H1 (cell line): ENCODE measurements around the gene STX12. TPM values are rescaled to one million over a fixed set of nuclear protein-coding genes. Genes with fewer than 3 reads are reported as not detected.

Experiments used
- CTCF ChIA-PET: fragments of 300-600 bp; sonication (Branson Sonifier 250); formaldehyde crosslinking; loops from one replicate; lab custom pipeline; 2021; ENCODE audit not compliant: partially characterized antibody; lab: Charles Lee
- POLR2A ChIA-PET: fragments of 300-600 bp; sonication (Branson Sonifier 250); formaldehyde crosslinking; loops from one replicate; lab custom pipeline; 2021; ENCODE audit warnings: inconsistent platforms; ENCODE audit not compliant: partially characterized antibody; lab: Charles Lee
- DNase-seq, 2 experiments: peaks; one replicate each; pipeline versions ENCODE4 v3.0.0 to v3.0.0-alpha.2; 2010 to 2022; ENCODE audit warnings: low spot score in 2 of 2, low read depth in 1 of 2, mixed read lengths in 1 of 2
- FAIRE-seq: peaks from 2 replicates; lab custom pipeline; 2011; peaks lifted over from hg19 to GRCh38; lab: Jason Lieb, UNC
- H2AFZ ChIP-seq: 2 replicates; pipeline ENCODE4 v1.8.1; 2012; ENCODE audit warnings: low read length, inconsistent platforms
- H2AK5ac ChIP-seq: 2 replicates; pipeline ENCODE4 v1.6.1; 2013; ENCODE audit warnings: low read depth, low read length
- H2BK120ac ChIP-seq: replicated peaks from 2 replicates; pipeline ENCODE3; 2013; ENCODE audit warnings: low read depth, low read length, inconsistent platforms
- H2BK12ac ChIP-seq: 2 replicates; pipeline ENCODE4 v1.6.1; 2013; ENCODE audit warnings: low read depth, low read length
- H2BK15ac ChIP-seq: 2 replicates; pipeline ENCODE4 v1.6.1; 2013; ENCODE audit warnings: low read length
- H2BK20ac ChIP-seq: 2 replicates; pipeline ENCODE4 v1.6.1; 2013; ENCODE audit warnings: low read length
- H2BK5ac ChIP-seq: 2 replicates; pipeline ENCODE4 v1.6.1; 2013; ENCODE audit warnings: low read depth, low read length
- H3K14ac ChIP-seq: 2 replicates; pipeline ENCODE4 v1.6.1; 2013; ENCODE audit warnings: inconsistent platforms; ENCODE audit not compliant: insufficient read length
- H3K18ac ChIP-seq: 2 replicates; pipeline ENCODE4 v1.6.1; 2013; ENCODE audit warnings: low read length; ENCODE audit errors: extremely low read depth
- H3K23ac ChIP-seq: 2 replicates; pipeline ENCODE4 v1.6.1; 2013; ENCODE audit warnings: inconsistent platforms; ENCODE audit not compliant: insufficient read length
- H3K23me2 ChIP-seq: 2 replicates; pipeline ENCODE4 v1.6.1; 2013; ENCODE audit warnings: low read depth, low read length
- H3K27ac ChIP-seq: 2 replicates; pipeline ENCODE4 v1.6.1; 2011; ENCODE audit warnings: low read depth, low read length, inconsistent platforms
- H3K27me3 ChIP-seq, 4 experiments: replicated peaks in 1 of 4; 1 replicate in 1 of 4; 2 replicates in 3 of 4; pipeline versions ENCODE4 v1.6.1 to v1.8.1; 2011 to 2013; ENCODE audit warnings: low read length in 3 of 4, mild to moderate bottlenecking in 3 of 4, inconsistent platforms in 2 of 4, mixed read lengths in 2 of 4, moderate library complexity in 1 of 4; ENCODE audit not compliant: control insufficient read depth in 3 of 4, insufficient read depth in 3 of 4; ENCODE audit errors: extremely low read depth in 1 of 4
- H3K36me3 ChIP-seq, 4 experiments: 2 replicates each; pipeline versions ENCODE4 v1.6.1 to v1.8.1; 2011 to 2013; ENCODE audit warnings: mild to moderate bottlenecking in 4 of 4, low read length in 3 of 4, moderate library complexity in 2 of 4, control low read depth in 1 of 4, inconsistent platforms in 1 of 4; ENCODE audit not compliant: insufficient read depth in 4 of 4, control insufficient read depth in 2 of 4
- H3K4ac ChIP-seq: replicated peaks from 2 replicates; pipeline ENCODE3; 2013; ENCODE audit warnings: low read length, low read depth, mixed read lengths, inconsistent platforms; ENCODE audit not compliant: insufficient read length
- H3K4me1 ChIP-seq, 4 experiments: replicated peaks in 1 of 4; 1 replicate in 1 of 4; 2 replicates in 3 of 4; pipeline versions ENCODE4 v1.6.1 to v1.8.1; 2011 to 2013; ENCODE audit warnings: low read length in 3 of 4, inconsistent platforms in 2 of 4, mixed read lengths in 1 of 4; ENCODE audit not compliant: insufficient read depth in 4 of 4, control insufficient read depth in 3 of 4
- H3K4me2 ChIP-seq, 2 experiments: 2 replicates each; pipeline versions ENCODE4 v1.6.1 to v1.8.1; 2011 to 2013; ENCODE audit warnings: low read depth in 2 of 2, low read length in 2 of 2, control low read depth in 1 of 2, inconsistent platforms in 1 of 2, mild to moderate bottlenecking in 1 of 2; ENCODE audit not compliant: insufficient read depth in 1 of 2
- H3K4me3 ChIP-seq, 4 experiments: fragments of 200-600, 300-600 bp in 1 of 4; sonication (generic), shearing (Covaris generic), sonication (Bioruptor Twin) in 1 of 4; 2 replicates each; pipeline versions ENCODE4 v1.5.1 to v1.8.1; 2011 to 2016; ENCODE audit warnings: low read length in 4 of 4, low read depth in 3 of 4, control low read depth in 2 of 4, inconsistent platforms in 2 of 4, mild to moderate bottlenecking in 2 of 4, mixed read lengths in 1 of 4, moderate library complexity in 1 of 4; ENCODE audit not compliant: insufficient read depth in 2 of 4; ENCODE audit errors: extremely low read depth in 1 of 4
- H3K56ac ChIP-seq: replicated peaks from 2 replicates; pipeline ENCODE3; 2013; ENCODE audit warnings: low read depth, mild to moderate bottlenecking, mixed read lengths, low read length, inconsistent platforms; ENCODE audit not compliant: insufficient read length
- H3K79me1 ChIP-seq: 2 replicates; pipeline ENCODE4 v1.6.1; 2013; ENCODE audit warnings: low read depth, low read length, control low read depth
- H3K79me2 ChIP-seq, 2 experiments: 2 replicates each; pipeline versions ENCODE4 v1.6.1 to v1.8.1; 2012 to 2013; ENCODE audit warnings: low read length in 2 of 2, mild to moderate bottlenecking in 2 of 2, inconsistent platforms in 1 of 2; ENCODE audit not compliant: insufficient read depth in 2 of 2, control insufficient read depth in 1 of 2
- H3K9ac ChIP-seq, 4 experiments: replicated peaks in 1 of 4; 1 replicate in 1 of 4; 2 replicates in 3 of 4; pipeline versions ENCODE4 v1.6.1 to v1.8.1; 2011 to 2013; ENCODE audit warnings: low read depth in 3 of 4, low read length in 3 of 4, control low read depth in 2 of 4, mild to moderate bottlenecking in 2 of 4, moderate library complexity in 2 of 4, inconsistent platforms in 1 of 4; ENCODE audit errors: extremely low read depth in 1 of 4
- H3K9me3 ChIP-seq, 2 experiments: 2 replicates each; pipeline versions ENCODE4 v1.6.1 to v1.8.1; 2012 to 2013; ENCODE audit warnings: mild to moderate bottlenecking in 2 of 2, moderate library complexity in 2 of 2, control low read depth in 1 of 2, inconsistent platforms in 1 of 2, low read depth in 1 of 2, low read length in 1 of 2, mixed read lengths in 1 of 2; ENCODE audit not compliant: insufficient read depth in 2 of 2
- H4K20me1 ChIP-seq, 2 experiments: replicated peaks in 1 of 2; 2 replicates each; pipeline versions ENCODE3 to v1.8.1; 2011 to 2013; ENCODE audit warnings: inconsistent platforms in 2 of 2, low read length in 2 of 2, mild to moderate bottlenecking in 1 of 2; ENCODE audit not compliant: insufficient read depth in 2 of 2, control insufficient read depth in 1 of 2
- H4K5ac ChIP-seq: 2 replicates; pipeline ENCODE4 v1.6.1; 2013; ENCODE audit warnings: low read length, low read depth, mixed read lengths, inconsistent platforms; ENCODE audit not compliant: insufficient read length
- H4K8ac ChIP-seq: 2 replicates; pipeline ENCODE4 v1.8.0; 2013; ENCODE audit warnings: mild to moderate bottlenecking, moderate library complexity, low read length, inconsistent platforms; ENCODE audit not compliant: insufficient read depth; ENCODE audit errors: extremely low read depth
- H4K91ac ChIP-seq: replicated peaks from 2 replicates; pipeline ENCODE3; 2013; ENCODE audit warnings: low read length, mixed read lengths, inconsistent platforms; ENCODE audit not compliant: insufficient read length
- ASH2L ChIP-seq: fragments of 200-600, 300-600 bp; sonication (generic); IDR thresholded peaks from one replicate; pipeline ENCODE4 v1.7.1; 2017; ENCODE audit warnings: low read length
- CHD2 ChIP-seq: IDR thresholded peaks from 2 replicates; pipeline ENCODE4 v1.6.1; 2012; ENCODE audit warnings: low read length, improper control_type of control experiment
- PHF8 ChIP-seq: fragments of 200-600 bp; sonication (generic); conservative IDR thresholded peaks from 2 replicates; pipeline ENCODE4 v1.7.1; 2012; ENCODE audit warnings: low read depth, mild to moderate bottlenecking, inconsistent platforms, low read length, moderate library complexity
- POLR2A ChIP-seq, 2 experiments: IDR thresholded peaks; 1 replicate in 1 of 2; 2 replicates in 1 of 2; pipeline ENCODE4 v1.6.1; 2011; ENCODE audit warnings: low read depth in 2 of 2, low read length in 2 of 2, mild to moderate bottlenecking in 2 of 2; ENCODE audit errors: control extremely low read depth in 1 of 2
- RBBP5 ChIP-seq: IDR thresholded peaks from 2 replicates; pipeline ENCODE4 v1.7.1; 2012; ENCODE audit warnings: low read depth, mild to moderate bottlenecking, inconsistent platforms, low read length, moderate library complexity, borderline replicate concordance
- TCF12 ChIP-seq: IDR thresholded peaks from 2 replicates; pipeline ENCODE4 v1.6.1; 2011; ENCODE audit warnings: low read depth, mild to moderate bottlenecking, low read length
- TEAD4 ChIP-seq: IDR thresholded peaks from 2 replicates; pipeline ENCODE4 v1.6.1; 2012; ENCODE audit warnings: low read depth, low read length, inconsistent platforms, mixed read lengths
- WGBS, 2 experiments: shearing (Covaris generic) in 1 of 2; methylation state at CpG; one replicate each; pipeline versions ENCODE4 v1.1.6 to v1.1.7; 2013 to 2015; ENCODE audit warnings: low lambda C conversion rate in 2 of 2, mixed read lengths in 2 of 2, inconsistent platforms in 1 of 2, low coverage in 1 of 2, missing lambda C conversion rate in 1 of 2; ENCODE audit not compliant: insufficient replicate concordance in 2 of 2, insufficient coverage in 1 of 2, insufficient read length in 1 of 2; ENCODE audit errors: extremely low coverage in 1 of 2, missing lambda C conversion rate in 1 of 2; 5-methylcytosine and 5-hydroxymethylcytosine counted together
- polyA plus RNA-seq, 7 experiments: library from polyadenylated mRNA; depleted of rRNA in 3 of 7; stranded (reverse) in 5 of 7; unstranded in 2 of 7; fragments of >200 nt in 5 of 7; fragments of 200-250 nt in 2 of 7; gene quantifications; 1 replicate in 5 of 7; 2 replicates in 1 of 7; 4 replicates in 1 of 7; pipeline versions ENCODE4 v1.2.1 to v1.2.3, GENCODE V29; 2011 to 2013; ENCODE audit warnings: missing spikeins in 2 of 7, mixed read lengths in 2 of 7
- total RNA-seq: library from RNA; stranded (reverse); fragmentation: NEBNext Ultra II Directional; extraction: Animal tissue kit (Norgen Biotek cat#: 25700); gene quantifications from 2 replicates; pipeline ENCODE4 v1.2.1, GENCODE V29; 2021

Gene STX12
- total and polyA plus RNA-seq, 2 of the 8 experiments (the other 6 are each of a cell fraction or from before 2014, with no cell fraction given): 3.7 to 11.0 TPM

GRCh38 chr1:27855085-27855484, 82.1 kb downstream of the STX12 start:
- ChIA-PET CTCF (no interaction called here), POLR2A (no interaction called here)
- Histone ChIP-seq H3K4me1 (no peaks in the 10 kb centered on the region), H4K20me1 (no peaks in the 10 kb centered on the region), H3K56ac (no peak overlapping the region), H2BK120ac (no peak overlapping the region), H4K5ac (no peak overlapping the region), H3K79me2 (no peaks in the 10 kb centered on the region), H3K23me2 (no peaks in the 10 kb centered on the region), H3K14ac (no peak overlapping the region), H3K4ac (no peak overlapping the region), H2BK12ac (no peak overlapping the region), H2AFZ (no peak overlapping the region), H3K27me3 (no peaks in the 10 kb centered on the region), H3K79me1 (no peaks in the 10 kb centered on the region), H2BK15ac (no peak overlapping the region), H2BK20ac (no peak overlapping the region), H3K27ac (no peak overlapping the region), H3K18ac (no peak overlapping the region), H4K91ac (no peak overlapping the region), H3K23ac (no peak overlapping the region), H4K8ac (no peak overlapping the region), H3K9me3 (peaks cover 2 to 9% of the 10 kb centered on the region in 2 experiments; a peak in 2 of 4 replicates), H3K9ac (no peak overlapping the region), H2BK5ac (no peak overlapping the region), H3K4me3 (no peak overlapping the region), H2AK5ac (no peak overlapping the region), H3K36me3 (peaks cover 10 to 22% (median 18%) of the 10 kb centered on the region in 4 experiments; a peak in 7 of 8 replicates), H3K4me2 (no peak overlapping the region)
- no peak for DNase-seq
- TF ChIP-seq TEAD4 (no peak), PHF8 (no peak), RBBP5 (no peak), POLR2A (IDR thresholded peaks at IDR 0.05; ENCODE audit: control extremely low read depth in 1 of 2, low read depth in 2 of 2, low read length in 2 of 2) (no peak), TCF12 (no peak), CHD2 (no peak), ASH2L (no peak)
- whole genome bisulfite sequencing, 2 experiments: 95% methylated on average over 6 of the region's 6 CpGs; no CpG with 5 or more reads in 1 of the 2 experiments
- no peak for FAIRE-seq
